Fibroblast of lung (primary cell): ENCODE measurements around the gene AK9.

Source experiments
- EZH2 ChIP-seq: IDR thresholded peaks from 2 replicates; pipeline ENCODE4 v1.5.1; 2012; ENCODE audit warnings: low read length, control low read depth, mild to moderate bottlenecking; ENCODE audit errors: missing control alignments
- TF ChIP-seq, protein P1 (sequence below), 2 donors: IDR thresholded peaks in 1 of 2; conservative IDR thresholded peaks in 1 of 2; 1 replicate in 1 of 2; 2 replicates in 1 of 2; pipeline ENCODE4 v1.5.1; 2011 to 2012; ENCODE audit warnings: low read length in 2 of 2, control low read depth in 1 of 2, inconsistent platforms in 1 of 2, low read depth in 1 of 2, mild to moderate bottlenecking in 1 of 2

DNA sequence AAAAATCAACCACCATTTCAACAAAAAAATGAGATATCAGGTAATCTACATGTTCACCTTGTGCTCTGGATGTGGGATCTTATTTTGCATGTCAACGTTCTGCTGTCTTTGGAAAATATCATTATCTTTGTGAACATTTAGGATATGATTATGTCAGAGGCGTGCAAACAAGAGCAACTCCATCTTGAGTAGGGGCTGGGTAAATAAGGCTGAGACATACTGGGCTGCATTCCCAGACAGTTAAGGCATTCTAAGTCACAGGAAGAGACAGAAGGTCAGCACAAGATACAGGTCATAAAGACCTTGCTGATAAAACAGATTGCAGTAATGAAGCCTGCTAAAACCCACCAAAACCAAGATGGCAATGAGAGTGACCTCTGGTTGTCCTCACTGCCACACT is 179.2 kb downstream of the AK9 start:
- TF ChIP-seq, protein P1, sequence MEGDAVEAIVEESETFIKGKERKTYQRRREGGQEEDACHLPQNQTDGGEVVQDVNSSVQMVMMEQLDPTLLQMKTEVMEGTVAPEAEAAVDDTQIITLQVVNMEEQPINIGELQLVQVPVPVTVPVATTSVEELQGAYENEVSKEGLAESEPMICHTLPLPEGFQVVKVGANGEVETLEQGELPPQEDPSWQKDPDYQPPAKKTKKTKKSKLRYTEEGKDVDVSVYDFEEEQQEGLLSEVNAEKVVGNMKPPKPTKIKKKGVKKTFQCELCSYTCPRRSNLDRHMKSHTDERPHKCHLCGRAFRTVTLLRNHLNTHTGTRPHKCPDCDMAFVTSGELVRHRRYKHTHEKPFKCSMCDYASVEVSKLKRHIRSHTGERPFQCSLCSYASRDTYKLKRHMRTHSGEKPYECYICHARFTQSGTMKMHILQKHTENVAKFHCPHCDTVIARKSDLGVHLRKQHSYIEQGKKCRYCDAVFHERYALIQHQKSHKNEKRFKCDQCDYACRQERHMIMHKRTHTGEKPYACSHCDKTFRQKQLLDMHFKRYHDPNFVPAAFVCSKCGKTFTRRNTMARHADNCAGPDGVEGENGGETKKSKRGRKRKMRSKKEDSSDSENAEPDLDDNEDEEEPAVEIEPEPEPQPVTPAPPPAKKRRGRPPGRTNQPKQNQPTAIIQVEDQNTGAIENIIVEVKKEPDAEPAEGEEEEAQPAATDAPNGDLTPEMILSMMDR (conservative IDR thresholded peaks at IDR 0.05 in 1 of 2, IDR thresholded peaks at IDR 0.05 in 1 of 2; ENCODE audit: low read depth in 1 of 2, low read length in 2 of 2), result no peak
- TF ChIP-seq EZH2, result no peak
